Endodermal cell (in vitro differentiated cells): ENCODE data around the gene NR1D2. TPM values are rescaled to one million over a fixed set of nuclear protein-coding genes. Genes with fewer than 3 reads are reported as not detected.

ENCODE experiments used
- DNase-seq: peaks from one replicate; pipeline ENCODE4 v3.0.0-alpha.2; 2017
- H3K27ac ChIP-seq: 2 replicates; pipeline ENCODE4 v1.5.1; 2013; ENCODE audit warnings: mild to moderate bottlenecking, low read depth, low read length, moderate library complexity
- H3K27me3 ChIP-seq: 2 replicates; pipeline ENCODE4 v1.6.1; 2013; ENCODE audit warnings: mild to moderate bottlenecking, low read length, moderate library complexity; ENCODE audit not compliant: insufficient read depth, control insufficient read depth, poor library complexity, severe bottlenecking
- H3K36me3 ChIP-seq: 2 replicates; pipeline ENCODE4 v1.7.0; 2013; ENCODE audit warnings: mild to moderate bottlenecking, low read length, moderate library complexity; ENCODE audit not compliant: control insufficient read depth, insufficient read depth
- H3K4me1 ChIP-seq: one replicate; pipeline ENCODE4 v1.7.0; 2013; ENCODE audit warnings: low read length; ENCODE audit not compliant: control insufficient read depth, insufficient read depth
- H3K4me3 ChIP-seq: 2 replicates; pipeline ENCODE4 v1.5.1; 2013; ENCODE audit warnings: mild to moderate bottlenecking, low read length, moderate library complexity
- H3K9ac ChIP-seq: 2 replicates; pipeline ENCODE4 v1.6.1; 2013; ENCODE audit warnings: mild to moderate bottlenecking, low read length, moderate library complexity; ENCODE audit not compliant: poor library complexity, severe bottlenecking; ENCODE audit errors: extremely low read depth
- H3K9me3 ChIP-seq: 2 replicates; pipeline ENCODE4 v1.6.1; 2013; ENCODE audit warnings: mild to moderate bottlenecking, low read length, moderate library complexity; ENCODE audit not compliant: control insufficient read depth
- H3K27ac Mint-ChIP-seq: 2 replicates; pipeline ENCODE4 v1.8.0; 2020; ENCODE audit warnings: mixed read lengths
- H3K27me3 Mint-ChIP-seq: 2 replicates; pipeline ENCODE4 v1.8.0; 2021; ENCODE audit warnings: mild to moderate bottlenecking, mixed read lengths; ENCODE audit not compliant: insufficient read depth
- H3K36me3 Mint-ChIP-seq: 2 replicates; pipeline ENCODE4 v1.8.0; 2020; ENCODE audit warnings: low read depth, mixed read lengths
- H3K4me1 Mint-ChIP-seq: 2 replicates; pipeline ENCODE4 v1.8.0; 2020; ENCODE audit warnings: mixed read lengths
- H3K4me3 Mint-ChIP-seq: 2 replicates; pipeline ENCODE4 v1.8.0; 2020; ENCODE audit warnings: mild to moderate bottlenecking, moderate library complexity, mixed read lengths
- H3K9me3 Mint-ChIP-seq: 2 replicates; pipeline ENCODE4 v1.8.0; 2020; ENCODE audit warnings: mild to moderate bottlenecking, mixed read lengths
- WGBS, 2 experiments: methylation state at CpG; one replicate each; pipeline versions ENCODE4 v1.1.5 to v1.1.7; 2013; ENCODE audit warnings: missing lambda C conversion rate in 2 of 2, mixed read lengths in 1 of 2; ENCODE audit not compliant: insufficient coverage in 1 of 2, insufficient read length in 1 of 2; 5-methylcytosine and 5-hydroxymethylcytosine counted together
- total RNA-seq, 2 donors: library from RNA; stranded (reverse); fragmentation: NEBNext Ultra II Directional in 1 of 2; extraction: Animal tissue kit (Norgen Biotek cat#: 25700) in 1 of 2; gene quantifications; 2 replicates in 1 of 2; 3 replicates in 1 of 2; pipeline ENCODE4 v1.2.1, GENCODE V29; 2021
- TF ChIP-seq, protein P1 (sequence below): fragments of 200-600 bp; sonication (generic); conservative IDR thresholded peaks from 2 replicates; pipeline ENCODE4 v1.5.0; 2021; ENCODE audit warnings: antibody characterized with exemption, mild to moderate bottlenecking

NR1D2 gene
- total RNA-seq, 2 donors from 2014 or later = 22.7 to 30.5 TPM

DNA sequence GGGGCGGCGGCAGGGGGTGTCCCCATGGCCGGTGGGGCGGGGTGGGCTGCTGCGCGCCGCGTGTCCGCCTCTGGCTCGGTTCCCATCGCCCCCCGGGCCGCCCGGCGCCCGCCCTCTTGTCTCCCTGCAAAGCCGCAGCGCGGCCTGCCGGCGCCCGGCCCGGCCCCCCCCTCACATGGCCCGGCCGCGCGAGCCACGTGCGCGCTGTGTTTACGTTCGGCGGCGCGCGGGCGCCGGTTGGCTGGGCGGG is 502 bp downstream of the NR1D2 start:
- WGBS, 2 experiments = 0 to 1% methylated on average over 12 to 39 of the region's 39 CpGs
- TF ChIP-seq, protein P1, sequence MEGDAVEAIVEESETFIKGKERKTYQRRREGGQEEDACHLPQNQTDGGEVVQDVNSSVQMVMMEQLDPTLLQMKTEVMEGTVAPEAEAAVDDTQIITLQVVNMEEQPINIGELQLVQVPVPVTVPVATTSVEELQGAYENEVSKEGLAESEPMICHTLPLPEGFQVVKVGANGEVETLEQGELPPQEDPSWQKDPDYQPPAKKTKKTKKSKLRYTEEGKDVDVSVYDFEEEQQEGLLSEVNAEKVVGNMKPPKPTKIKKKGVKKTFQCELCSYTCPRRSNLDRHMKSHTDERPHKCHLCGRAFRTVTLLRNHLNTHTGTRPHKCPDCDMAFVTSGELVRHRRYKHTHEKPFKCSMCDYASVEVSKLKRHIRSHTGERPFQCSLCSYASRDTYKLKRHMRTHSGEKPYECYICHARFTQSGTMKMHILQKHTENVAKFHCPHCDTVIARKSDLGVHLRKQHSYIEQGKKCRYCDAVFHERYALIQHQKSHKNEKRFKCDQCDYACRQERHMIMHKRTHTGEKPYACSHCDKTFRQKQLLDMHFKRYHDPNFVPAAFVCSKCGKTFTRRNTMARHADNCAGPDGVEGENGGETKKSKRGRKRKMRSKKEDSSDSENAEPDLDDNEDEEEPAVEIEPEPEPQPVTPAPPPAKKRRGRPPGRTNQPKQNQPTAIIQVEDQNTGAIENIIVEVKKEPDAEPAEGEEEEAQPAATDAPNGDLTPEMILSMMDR = no peak
- H3K27ac ChIP-seq = peak overlapping the region; percentile 96
- Mint-ChIP-seq H3K9me3 (no peaks in the 10 kb centered on the region), H3K27ac (no peak overlapping the region), H3K27me3 (peaks cover 14% of the 10 kb centered on the region), H3K4me1 (peaks cover 33% of the 10 kb centered on the region), H3K36me3 (no peaks in the 10 kb centered on the region), H3K4me3 (peak overlapping the region; percentile 78)
- peak overlapping the region; percentile 51 for H3K9ac ChIP-seq
- H3K27me3 ChIP-seq = no peaks in the 10 kb centered on the region
- H3K4me3 ChIP-seq = no peak overlapping the region
- no peak for DNase-seq
- H3K4me1 ChIP-seq = peaks cover 14% of the 10 kb centered on the region
- H3K36me3 ChIP-seq = no peaks in the 10 kb centered on the region
- no peaks in the 10 kb centered on the region for H3K9me3 ChIP-seq

DNA sequence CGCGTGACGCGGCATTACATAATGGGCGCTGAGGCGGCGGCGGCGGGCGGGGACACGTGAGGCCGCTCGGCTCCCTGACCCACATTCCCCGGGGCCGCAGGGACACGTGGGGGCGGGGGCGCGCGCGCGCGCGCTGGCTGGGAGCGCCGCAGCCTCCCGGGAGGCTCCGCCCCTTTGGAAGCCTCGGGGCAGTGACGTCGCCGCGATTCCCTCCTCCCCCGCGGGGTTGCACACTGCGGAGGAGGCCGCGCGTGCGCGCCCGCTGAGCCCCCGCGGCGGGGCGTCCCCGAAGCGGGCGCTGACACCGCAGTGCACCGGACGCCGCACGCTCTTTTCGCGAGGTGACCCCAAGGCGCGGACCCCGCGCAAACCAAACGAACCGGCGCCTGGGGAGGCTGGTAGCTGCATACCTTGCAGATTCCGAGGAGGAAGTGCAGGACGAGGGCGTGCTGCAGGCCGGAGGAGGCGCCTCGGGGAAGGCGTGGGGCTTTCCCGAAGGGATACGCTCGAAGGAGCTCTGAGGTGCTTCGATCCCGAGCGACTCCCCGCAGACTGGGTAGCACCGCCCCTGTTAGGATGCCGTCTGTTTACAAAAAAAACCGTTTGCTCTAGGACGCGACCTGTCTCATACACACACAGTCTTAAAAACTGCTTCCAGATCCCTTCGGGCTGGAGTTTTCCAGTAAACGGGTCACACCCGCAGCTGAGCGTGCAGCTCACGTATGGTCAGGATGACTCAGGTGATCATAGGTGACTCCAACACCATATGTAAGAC is 1.0 kb downstream of the NR1D2 start:
- Histone ChIP-seq H3K27ac (peak overlapping the region; percentile 96), H3K9me3 (no peaks in the 10 kb centered on the region), H3K4me1 (peaks cover 14% of the 10 kb centered on the region), H3K36me3 (no peaks in the 10 kb centered on the region), H3K9ac (peak overlapping the region; percentile 87), H3K4me3 (peak overlapping the region; percentile 82), H3K27me3 (no peaks in the 10 kb centered on the region)
- DNase-seq = peak; percentile 98
- WGBS, 2 experiments = 0 to 1% methylated on average over 38 to 87 of the region's 87 CpGs
- Mint-ChIP-seq H3K4me1 (peaks cover 31% of the 10 kb centered on the region), H3K27me3 (peaks cover 14% of the 10 kb centered on the region), H3K27ac (peak overlapping the region; percentile 100), H3K9me3 (no peaks in the 10 kb centered on the region), H3K4me3 (peak overlapping the region; percentile 78), H3K36me3 (no peaks in the 10 kb centered on the region)
- TF ChIP-seq, protein P1 = no peak

DNA sequence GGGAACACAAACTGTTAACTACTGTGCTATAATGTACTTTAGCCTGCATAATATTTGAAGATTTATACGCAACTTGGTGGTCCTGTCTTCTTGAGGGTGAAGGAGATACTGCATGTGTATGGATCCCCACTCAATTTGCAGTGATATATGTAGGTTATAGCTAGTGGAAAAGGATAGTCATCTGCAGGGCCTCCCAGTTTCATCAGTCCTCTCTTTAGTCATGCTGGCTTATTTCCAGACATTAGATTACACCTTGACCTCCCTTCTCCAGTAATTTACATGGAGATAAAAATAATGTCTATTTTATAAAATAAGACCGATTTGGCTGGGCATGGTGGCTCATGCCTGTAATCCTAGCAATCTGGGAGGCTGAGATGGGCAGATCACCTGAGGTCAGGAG is 3.7 kb downstream of the NR1D2 start:
- TF ChIP-seq, protein P1 = no peak

More for the DNA sequence above, 3.7 kb downstream of the NR1D2 start:
- 98 to 100% methylated on average over 2 of the region's 2 CpGs for WGBS, 2 experiments
- DNase-seq = no peak
- no peak overlapping the region for H3K4me3 Mint-ChIP-seq
- Histone ChIP-seq H3K4me1 (peaks cover 13% of the 10 kb centered on the region), H3K9ac (no peak overlapping the region), H3K4me3 (no peak overlapping the region), H3K27ac (no peak overlapping the region), H3K9me3 (no peaks in the 10 kb centered on the region), H3K27me3 (no peaks in the 10 kb centered on the region), H3K36me3 (no peaks in the 10 kb centered on the region)
- H3K9me3 Mint-ChIP-seq = no peaks in the 10 kb centered on the region
- no peaks in the 10 kb centered on the region for H3K27me3 Mint-ChIP-seq
- H3K36me3 Mint-ChIP-seq = no peaks in the 10 kb centered on the region
- peaks cover 39% of the 10 kb centered on the region for H3K4me1 Mint-ChIP-seq
- no peak overlapping the region for H3K27ac Mint-ChIP-seq
